MM.1S (cell line): ENCODE measurements around the gene LIPT1.

ENCODE experiments used
- DNase-seq: peaks from one replicate; pipeline ENCODE4 v3.0.0-alpha.2; 2015
- H2AFZ ChIP-seq: fragments of 300-600 bp; sonication (generic); 2 replicates; pipeline ENCODE4 v1.6.0; 2016; ENCODE audit warnings: antibody characterized with exemption, low read length
- H3F3A ChIP-seq: fragments of 300-600 bp; sonication (generic); 2 replicates; pipeline ENCODE4 v1.6.1; 2016; ENCODE audit warnings: mild to moderate bottlenecking, antibody characterized with exemption, low read length, moderate library complexity, mixed read lengths; ENCODE audit not compliant: insufficient read depth
- H3K27ac ChIP-seq: fragments of 300-600 bp; sonication (generic); 2 replicates; pipeline ENCODE4 v1.5.1; 2016; ENCODE audit warnings: mild to moderate bottlenecking, low read length
- H3K27me3 ChIP-seq: fragments of 300-600 bp; sonication (generic); replicated peaks from 2 replicates; pipeline ENCODE4 v1.6.0; 2016; ENCODE audit warnings: low read length; ENCODE audit not compliant: insufficient read depth
- H3K36me3 ChIP-seq: fragments of 300-600 bp; sonication (generic); replicated peaks from 2 replicates; pipeline ENCODE4 v1.6.1; 2016; ENCODE audit warnings: mild to moderate bottlenecking, low read length, mixed read lengths; ENCODE audit not compliant: insufficient read depth
- H3K4me1 ChIP-seq: fragments of 300-600 bp; sonication (generic); 2 replicates; pipeline ENCODE4 v1.6.1; 2016; ENCODE audit warnings: low read length, mixed read lengths
- H3K4me2 ChIP-seq: fragments of 300-600 bp; sonication (generic); 2 replicates; pipeline ENCODE4 v1.6.0; 2016; ENCODE audit warnings: low read depth, low read length
- H3K4me3 ChIP-seq: fragments of 300-600 bp; sonication (generic); 2 replicates; pipeline ENCODE4 v1.5.1; 2016; ENCODE audit warnings: low read length, mixed read lengths
- H3K79me2 ChIP-seq: fragments of 300-600 bp; sonication (generic); 2 replicates; pipeline ENCODE4 v1.6.1; 2016; ENCODE audit warnings: mixed run types, low read length, mixed read lengths
- H3K9ac ChIP-seq: fragments of 300-600 bp; sonication (generic); 2 replicates; pipeline ENCODE4 v1.6.1; 2016; ENCODE audit warnings: low read length, mixed read lengths
- H3K9me2 ChIP-seq: fragments of 300-600 bp; sonication (generic); replicated peaks from 2 replicates; pipeline ENCODE4 v1.6.1; 2016; ENCODE audit warnings: mild to moderate bottlenecking, low read length, mixed read lengths; ENCODE audit not compliant: insufficient read depth
- H3K9me3 ChIP-seq: fragments of 300-600 bp; sonication (generic); replicated peaks from 2 replicates; pipeline ENCODE4 v1.6.1; 2016; ENCODE audit warnings: mild to moderate bottlenecking, low read length, mixed read lengths; ENCODE audit not compliant: insufficient read depth
- H4K20me1 ChIP-seq: fragments of 300-600 bp; sonication (generic); 2 replicates; pipeline ENCODE4 v1.6.1; 2016; ENCODE audit warnings: mild to moderate bottlenecking, low read length, moderate library complexity, mixed read lengths; ENCODE audit not compliant: insufficient read depth
- CTCF ChIP-seq: fragments of 300-600 bp; sonication (generic); IDR thresholded peaks from 2 replicates; pipeline ENCODE4 v1.5.1; 2016; ENCODE audit warnings: antibody characterized with exemption, low read length, mixed read lengths
- EZH2 ChIP-seq: fragments of 300-600 bp; sonication (generic); optimal IDR thresholded peaks from 2 replicates; pipeline ENCODE3; 2017; ENCODE audit warnings: low read depth, mild to moderate bottlenecking, antibody characterized with exemption, low read length, mixed read lengths
- EZH2phosphoT487 ChIP-seq: fragments of 300-600 bp; sonication (generic); IDR thresholded peaks from 2 replicates; pipeline ENCODE4 v1.6.1; 2018; ENCODE audit warnings: antibody characterized with exemption, low read length

The LIPT1 gene

GRCh38 chr2:99201959-99202678, 47.4 kb downstream of the LIPT1 start:
- Histone ChIP-seq H3K9ac (no peak overlapping the region), H4K20me1 (no peaks in the 10 kb centered on the region), H3K27ac (no peak overlapping the region), H3K4me1 (no peaks in the 10 kb centered on the region), H3K36me3 (no peaks in the 10 kb centered on the region), H3K79me2 (no peaks in the 10 kb centered on the region), H3F3A (no peaks in the 10 kb centered on the region), H3K9me3 (no peaks in the 10 kb centered on the region), H3K9me2 (no peaks in the 10 kb centered on the region), H3K4me3 (no peak overlapping the region), H3K27me3 (no peaks in the 10 kb centered on the region), H2AFZ (no peak overlapping the region), H3K4me2 (no peak overlapping the region)
- TF ChIP-seq EZH2phosphoT487 (no peak), CTCF (no peak), EZH2 (no peak)
- DNase-seq = no peak

- no peaks in the 10 kb centered on the region for H3K4me1 ChIP-seq
- no peak for DNase-seq
- no peaks in the 10 kb centered on the region for H3K9me2 ChIP-seq
- no peak overlapping the region for H2AFZ ChIP-seq
- H3K9me3 ChIP-seq = no peaks in the 10 kb centered on the region
- H4K20me1 ChIP-seq = no peaks in the 10 kb centered on the region
- H3K4me2 ChIP-seq = no peak overlapping the region
- no peak overlapping the region for H3K9ac ChIP-seq
- H3K27ac ChIP-seq = no peak overlapping the region
- no peaks in the 10 kb centered on the region for H3K27me3 ChIP-seq
- H3K4me3 ChIP-seq = no peak overlapping the region
- no peaks in the 10 kb centered on the region for H3K36me3 ChIP-seq
- TF ChIP-seq EZH2 (no peak), CTCF (no peak), EZH2phosphoT487 (no peak)
- no peaks in the 10 kb centered on the region for H3K79me2 ChIP-seq
- no peaks in the 10 kb centered on the region for H3F3A ChIP-seq
Observed at GRCh38 chr2:99205491-99205890, 50.7 kb downstream of the LIPT1 start.
